Stomach (tissue), 4 donors: ENCODE data around the gene COX4I1.

Source experiments
- POLR2A ChIP-seq, 4 donors: fragments of 450-650 bp; IDR thresholded peaks; one replicate each; pipeline ENCODE4 v1.6.1; 2016; ENCODE audit warnings: antibody characterized with exemption in 4 of 4, control low read depth in 2 of 4, mild to moderate bottlenecking in 1 of 4, moderate library complexity in 1 of 4
- POLR2AphosphoS5 ChIP-seq, 3 donors: sonication (generic); formaldehyde crosslinking; IDR thresholded peaks; one replicate each; pipeline ENCODE4 v1.6.1; 2016; ENCODE audit warnings: antibody characterized with exemption in 3 of 3
- TF ChIP-seq, protein P1 (sequence below), 7 experiments: fragments of 450-650 bp in 4 of 7; fragments of 200-600 bp in 3 of 7; sonication (generic) in 3 of 7; IDR thresholded peaks; one replicate each; pipeline ENCODE4 v1.5.1; 2016 to 2019; ENCODE audit warnings: antibody characterized with exemption in 7 of 7, control low read depth in 2 of 7, mild to moderate bottlenecking in 1 of 7

DNA sequence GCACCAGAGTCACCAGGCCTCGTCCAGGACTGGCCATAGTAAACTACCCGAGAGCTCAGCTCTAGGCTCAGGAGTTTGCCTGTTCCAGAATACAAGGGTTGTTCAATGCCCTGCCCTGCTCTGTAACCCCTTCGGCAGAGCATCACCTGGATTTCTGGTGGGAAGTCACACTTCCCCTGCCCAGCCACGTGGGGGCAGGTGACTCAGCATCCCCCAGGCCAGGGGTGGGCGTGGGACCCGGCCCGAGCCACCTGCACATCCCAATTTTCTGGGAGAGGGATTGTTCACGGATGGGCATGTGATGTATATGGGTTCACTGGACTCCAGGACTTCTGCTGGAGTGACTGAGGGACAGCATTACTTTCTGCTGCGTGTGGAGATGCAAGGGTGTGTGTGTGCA lies 25.8 kb downstream of the COX4I1 start:
- TF ChIP-seq, protein P1, sequence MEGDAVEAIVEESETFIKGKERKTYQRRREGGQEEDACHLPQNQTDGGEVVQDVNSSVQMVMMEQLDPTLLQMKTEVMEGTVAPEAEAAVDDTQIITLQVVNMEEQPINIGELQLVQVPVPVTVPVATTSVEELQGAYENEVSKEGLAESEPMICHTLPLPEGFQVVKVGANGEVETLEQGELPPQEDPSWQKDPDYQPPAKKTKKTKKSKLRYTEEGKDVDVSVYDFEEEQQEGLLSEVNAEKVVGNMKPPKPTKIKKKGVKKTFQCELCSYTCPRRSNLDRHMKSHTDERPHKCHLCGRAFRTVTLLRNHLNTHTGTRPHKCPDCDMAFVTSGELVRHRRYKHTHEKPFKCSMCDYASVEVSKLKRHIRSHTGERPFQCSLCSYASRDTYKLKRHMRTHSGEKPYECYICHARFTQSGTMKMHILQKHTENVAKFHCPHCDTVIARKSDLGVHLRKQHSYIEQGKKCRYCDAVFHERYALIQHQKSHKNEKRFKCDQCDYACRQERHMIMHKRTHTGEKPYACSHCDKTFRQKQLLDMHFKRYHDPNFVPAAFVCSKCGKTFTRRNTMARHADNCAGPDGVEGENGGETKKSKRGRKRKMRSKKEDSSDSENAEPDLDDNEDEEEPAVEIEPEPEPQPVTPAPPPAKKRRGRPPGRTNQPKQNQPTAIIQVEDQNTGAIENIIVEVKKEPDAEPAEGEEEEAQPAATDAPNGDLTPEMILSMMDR (IDR thresholded peaks at IDR 0.05): no peak
- TF ChIP-seq POLR2A (IDR thresholded peaks at IDR 0.05) (no peak), POLR2AphosphoS5 (IDR thresholded peaks at IDR 0.05) (no peak)
